ENCODE results near the gene LAMC3. TPM values are rescaled to one million over a fixed set of nuclear protein-coding genes. Genes with fewer than 3 reads are reported as not detected.

The LAMC3 gene
- polyA plus RNA-seq, 1 donor from 2014 or later = 0.04 TPM

DNA sequence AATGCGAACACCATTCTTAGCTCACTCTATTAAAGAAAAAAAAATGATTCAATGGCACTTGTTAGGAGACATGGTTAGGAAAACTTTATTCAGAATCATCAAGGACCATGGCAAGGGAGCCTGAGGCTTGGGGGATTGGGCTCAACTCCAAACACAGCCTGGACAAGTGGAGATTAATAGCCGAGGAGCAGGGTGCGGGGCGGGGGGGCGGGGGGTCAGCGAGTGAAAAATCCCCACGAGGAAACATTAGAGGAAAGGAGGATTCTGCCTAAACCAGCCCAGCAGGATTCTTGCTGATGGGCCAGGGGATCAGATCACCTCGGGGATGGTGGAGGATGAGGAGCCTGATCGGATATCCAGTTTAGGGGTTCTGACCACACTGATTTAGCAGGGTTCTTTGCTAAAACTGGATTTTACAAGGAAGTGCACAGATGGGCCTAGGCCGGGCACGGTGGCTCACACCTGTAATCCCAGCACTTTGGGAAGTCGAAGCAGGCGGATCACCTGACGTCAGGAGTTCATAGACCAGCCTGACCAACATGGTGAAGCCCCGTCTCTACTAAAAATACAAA lies 45.6 kb upstream of the LAMC3 start:
- H3K36me3 ChIP-seq (ENCODE audit: insufficient read depth, low read length) = no peaks in the 10 kb centered on the region
- no peak overlapping the region for H3K27ac ChIP-seq (ENCODE audit: low read length)
- H3K4me3 ChIP-seq (ENCODE audit: low read length) = no peak overlapping the region
- no peak overlapping the region for H2AFZ ChIP-seq (ENCODE audit: low read depth, low read length)
- H3K9me2 ChIP-seq (ENCODE audit: insufficient read depth, low read length) = no peaks in the 10 kb centered on the region
- H4K20me1 ChIP-seq (ENCODE audit: insufficient read depth) = no peaks in the 10 kb centered on the region
- no peak for TF ChIP-seq EZH2 (IDR thresholded peaks at IDR 0.05; ENCODE audit: borderline replicate concordance, insufficient read depth, low read length, poor library complexity, severe bottlenecking)
- no peak for TF ChIP-seq RAD21 (conservative IDR thresholded peaks at IDR 0.05)
- no peak for TF ChIP-seq MXI1 (conservative IDR thresholded peaks at IDR 0.05; ENCODE audit: poor library complexity, severe bottlenecking)
- no peak for TF ChIP-seq TAF1 (IDR thresholded peaks at IDR 0.05; ENCODE audit: low read depth)
- TF ChIP-seq REST (IDR thresholded peaks at IDR 0.05; ENCODE audit: borderline replicate concordance) = no peak
- no peak for TF ChIP-seq SMC3 (conservative IDR thresholded peaks at IDR 0.05; ENCODE audit: poor library complexity)
- no peak for TF ChIP-seq EP300 (conservative IDR thresholded peaks at IDR 0.05; ENCODE audit: poor library complexity, severe bottlenecking)
- TF ChIP-seq CTCF (IDR thresholded peaks at IDR 0.05; ENCODE audit: poor library complexity, severe bottlenecking) = no peak
- TF ChIP-seq POLR2AphosphoS5 (IDR thresholded peaks at IDR 0.05) = no peak
- no peaks in the 10 kb centered on the region for H3K9me3 ChIP-seq (ENCODE audit: low read length)
- no peak overlapping the region for H3K4me2 ChIP-seq (ENCODE audit: low read length)
- no peaks in the 10 kb centered on the region for H3K27me3 ChIP-seq (ENCODE audit: insufficient read depth, low read depth, low read length)
- no peaks in the 10 kb centered on the region for H3F3A ChIP-seq (ENCODE audit: insufficient read depth, low read length, poor library complexity, severe bottlenecking)
- H3K79me2 ChIP-seq (replicated peaks; ENCODE audit: insufficient read depth, low read length) = no peaks in the 10 kb centered on the region
- H3K9ac ChIP-seq (ENCODE audit: low read length) = no peak overlapping the region

GRCh38 chr9:130963916-130964315 lies 45.1 kb upstream of the LAMC3 start:
- Histone ChIP-seq H3K9ac (ENCODE audit: low read length) (no peak overlapping the region), H3K36me3 (ENCODE audit: insufficient read depth, low read length) (no peaks in the 10 kb centered on the region), H3K9me3 (ENCODE audit: low read length) (no peaks in the 10 kb centered on the region), H3K4me2 (ENCODE audit: low read length) (no peak overlapping the region), H3K79me2 (replicated peaks; ENCODE audit: insufficient read depth, low read length) (no peaks in the 10 kb centered on the region), H3K4me3 (ENCODE audit: low read length) (no peak overlapping the region), H4K20me1 (ENCODE audit: insufficient read depth) (no peaks in the 10 kb centered on the region), H3K9me2 (ENCODE audit: insufficient read depth, low read length) (no peaks in the 10 kb centered on the region), H3F3A (ENCODE audit: insufficient read depth, low read length, poor library complexity, severe bottlenecking) (no peaks in the 10 kb centered on the region), H3K27ac (ENCODE audit: low read length) (no peak overlapping the region), H2AFZ (ENCODE audit: low read depth, low read length) (no peak overlapping the region), H3K27me3 (ENCODE audit: insufficient read depth, low read depth, low read length) (no peaks in the 10 kb centered on the region)
- TF ChIP-seq CTCF (IDR thresholded peaks at IDR 0.05; ENCODE audit: poor library complexity, severe bottlenecking) = no peak
- TF ChIP-seq RAD21 (conservative IDR thresholded peaks at IDR 0.05) = no peak

All from neural cell (in vitro differentiated cells).